Skin epidermis (tissue), 12 donors: ENCODE results near the gene KIF1B.

Experiments
- H3K27ac ChIP-seq, 21 experiments: fragments of 200-600 bp; sonication (generic) in 11 of 21; one replicate each; pipeline ENCODE4 v1.5.0; 2020; ENCODE audit warnings: mild to moderate bottlenecking in 3 of 21, inconsistent platforms in 2 of 21, moderate library complexity in 2 of 21
- H3K4me3 ChIP-seq, 7 experiments: fragments of 200-600 bp; sonication (generic) in 2 of 7; one replicate each; pipeline ENCODE4 v1.5.0; 2020; ENCODE audit warnings: inconsistent platforms in 2 of 7, mild to moderate bottlenecking in 2 of 7, moderate library complexity in 1 of 7

The KIF1B gene

DNA sequence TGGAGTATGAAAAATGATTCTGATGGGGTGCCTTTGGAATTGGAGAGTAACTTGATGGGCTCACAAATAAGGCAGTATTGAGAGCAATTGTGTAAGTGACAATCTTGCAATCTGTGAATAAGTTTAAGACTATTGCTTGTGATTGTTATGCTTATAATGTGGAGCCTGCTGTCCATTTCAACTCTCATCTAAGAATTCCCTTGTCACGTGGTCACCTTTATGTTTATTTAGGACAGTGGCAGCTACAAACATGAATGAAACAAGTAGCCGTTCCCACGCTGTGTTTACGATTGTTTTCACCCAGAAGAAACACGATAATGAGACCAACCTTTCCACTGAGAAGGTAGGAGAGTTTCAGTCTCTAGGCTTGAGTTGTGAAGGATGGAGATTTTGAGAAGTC lies 57.6 kb downstream of the KIF1B start:
- Histone ChIP-seq H3K27ac (no peak overlapping the region), H3K4me3 (no peak overlapping the region)

DNA sequence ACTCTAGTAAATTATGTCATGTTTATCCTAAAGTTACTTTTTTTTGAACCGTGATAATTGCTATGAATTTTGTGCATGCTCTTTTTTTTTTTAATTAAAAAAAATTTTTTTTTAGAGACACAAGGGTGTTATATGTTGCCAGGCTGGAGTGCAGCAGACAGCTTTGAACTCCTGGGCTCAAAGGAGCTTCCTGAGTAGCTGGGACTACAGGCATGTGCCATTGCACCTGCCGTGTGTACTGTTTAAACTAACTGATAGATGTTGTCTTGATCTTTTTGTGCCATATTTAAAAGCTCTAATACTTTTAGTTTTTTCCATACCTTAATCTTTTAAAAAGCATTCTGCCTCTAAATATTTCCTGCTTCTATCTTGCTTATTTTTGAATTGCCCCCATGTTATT lies 60.7 kb downstream of the KIF1B start:
- Histone ChIP-seq H3K27ac (no peak overlapping the region), H3K4me3 (no peak overlapping the region)

DNA sequence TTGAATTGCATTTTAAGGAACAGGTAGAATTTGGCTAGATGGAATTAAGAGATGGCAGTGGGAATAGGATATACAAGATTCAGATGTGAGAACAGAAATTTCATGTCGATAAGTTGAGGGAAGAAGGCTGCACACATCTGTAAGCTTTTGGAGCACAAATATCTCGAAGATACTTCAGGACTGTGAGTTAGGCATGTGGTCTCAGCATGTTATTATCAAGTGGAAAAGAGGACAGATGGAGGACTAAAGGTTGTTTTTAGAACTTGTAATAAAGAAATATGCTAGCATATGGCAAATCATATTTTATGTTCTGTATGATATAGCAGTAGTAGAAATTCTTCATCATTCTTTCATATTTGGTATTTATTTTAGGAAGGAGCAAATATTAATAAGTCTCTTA lies 61.5 kb downstream of the KIF1B start:
- no peak overlapping the region for H3K27ac ChIP-seq
- no peak overlapping the region for H3K4me3 ChIP-seq

DNA sequence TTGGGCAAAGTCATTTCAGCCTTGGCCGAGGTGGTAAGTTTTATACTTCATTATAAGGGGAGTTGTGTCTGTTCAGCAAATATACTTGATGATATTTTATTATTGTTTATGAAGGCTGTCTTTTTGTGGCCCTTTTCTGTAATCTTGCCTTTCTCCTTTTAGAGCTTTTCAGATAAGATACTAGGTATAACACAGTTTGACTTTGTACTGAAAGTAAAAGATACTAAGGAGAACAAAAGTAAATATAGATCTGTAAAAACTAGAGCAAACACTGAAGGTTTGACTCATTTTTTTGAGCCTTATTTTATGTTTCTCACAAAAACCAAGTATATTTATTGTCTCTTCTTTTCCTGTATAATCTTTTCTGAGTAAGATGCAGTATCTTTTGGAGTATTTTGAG lies 61.9 kb downstream of the KIF1B start:
- Histone ChIP-seq H3K4me3 (no peak overlapping the region), H3K27ac (no peak overlapping the region)

DNA sequence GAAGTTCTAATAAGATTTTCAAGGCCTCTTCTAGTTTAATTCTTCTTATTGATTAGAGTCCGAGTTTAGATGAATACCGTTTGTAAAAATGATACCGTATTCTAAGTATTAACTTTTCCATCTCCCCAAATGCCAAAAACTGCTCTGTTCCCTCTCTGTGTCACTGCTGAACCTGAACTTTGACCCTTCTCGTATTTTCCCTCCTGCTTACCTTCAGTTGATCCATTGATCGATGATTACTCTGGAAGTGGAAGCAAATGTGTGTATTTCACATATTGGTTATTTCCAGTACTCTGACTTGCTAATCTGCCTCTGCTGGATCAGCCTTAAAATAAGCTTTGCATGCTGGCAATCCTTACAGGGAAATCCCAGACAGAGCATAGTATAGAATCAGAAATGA lies 68.5 kb downstream of the KIF1B start:
- Histone ChIP-seq H3K4me3 (no peak overlapping the region), H3K27ac (no peak overlapping the region)

DNA sequence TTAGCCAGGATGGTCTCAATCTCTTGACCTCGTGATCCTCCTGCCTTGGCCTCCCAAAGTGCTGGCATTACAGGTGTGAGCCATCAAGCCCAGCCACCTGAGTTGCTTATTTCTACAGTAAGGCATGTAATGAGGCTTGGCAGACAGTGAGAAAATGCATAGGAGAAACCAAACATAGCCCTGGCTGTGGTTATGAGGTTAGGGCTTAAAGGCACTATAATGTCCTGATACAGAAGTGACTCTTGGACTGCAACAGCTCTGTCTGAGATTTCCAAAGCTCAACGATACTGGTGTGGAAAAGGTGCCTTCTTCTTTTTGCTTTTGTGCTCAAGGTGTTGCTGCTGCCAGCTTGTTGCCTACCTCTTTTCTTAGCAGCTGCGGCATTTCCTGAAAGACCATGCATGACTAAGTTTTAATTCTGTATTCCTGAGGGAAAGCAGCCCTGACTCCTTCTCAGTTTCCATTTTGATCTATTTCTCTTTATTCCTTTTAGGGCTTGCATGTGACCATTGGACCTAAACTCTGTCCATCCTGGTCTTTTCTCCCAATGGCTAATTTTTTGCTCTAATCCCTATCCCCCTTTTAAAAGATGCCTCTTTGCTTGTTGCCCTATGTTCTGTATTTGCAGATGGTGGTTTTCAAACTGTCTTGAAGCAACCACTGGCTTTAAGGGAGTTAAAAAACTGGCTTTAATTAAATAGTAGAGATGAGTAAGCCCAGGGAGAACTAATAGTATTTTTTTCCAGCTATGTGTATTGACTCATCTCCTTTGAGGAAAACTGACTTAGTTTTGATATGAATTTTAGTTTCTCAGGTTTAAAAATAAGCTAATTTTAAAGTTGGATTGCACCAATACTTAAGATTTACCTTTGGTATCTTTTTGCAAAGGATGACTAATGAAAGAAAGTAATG lies 70.3 kb downstream of the KIF1B start:
- no peak overlapping the region for H3K4me3 ChIP-seq
- no peak overlapping the region for H3K27ac ChIP-seq

DNA sequence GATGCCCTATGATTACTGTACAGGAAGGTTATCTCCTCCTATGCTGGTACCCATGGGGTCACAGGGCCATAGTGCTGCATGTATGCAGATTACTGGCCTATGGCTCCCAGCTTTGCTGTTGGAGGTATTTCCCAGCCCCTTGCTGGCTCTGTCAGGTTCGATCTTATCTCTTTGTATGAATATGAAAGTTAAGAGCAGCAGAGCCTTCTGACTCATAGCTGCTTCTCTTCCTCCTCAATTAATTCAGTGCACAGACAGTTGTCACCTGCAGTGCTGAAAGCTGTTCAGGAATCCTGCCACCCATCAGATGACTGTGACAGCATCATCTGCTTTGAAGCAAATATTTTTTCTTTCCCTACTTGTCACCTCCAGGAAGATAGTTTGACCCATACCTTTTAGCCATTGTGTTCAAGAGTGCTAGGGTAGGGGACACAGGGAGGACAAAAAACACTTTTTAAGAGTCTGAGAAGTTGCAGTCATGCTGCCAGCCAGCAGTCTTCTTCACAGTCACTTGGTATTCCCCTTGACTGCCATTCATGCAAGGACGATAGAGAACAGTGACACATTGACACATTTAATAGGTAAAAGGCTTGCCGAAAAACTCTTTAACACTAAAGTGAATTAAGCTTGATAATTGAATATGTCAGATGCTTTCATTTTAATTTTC lies 73.1 kb downstream of the KIF1B start:
- Histone ChIP-seq H3K27ac (no peak overlapping the region), H3K4me3 (no peak overlapping the region)

DNA sequence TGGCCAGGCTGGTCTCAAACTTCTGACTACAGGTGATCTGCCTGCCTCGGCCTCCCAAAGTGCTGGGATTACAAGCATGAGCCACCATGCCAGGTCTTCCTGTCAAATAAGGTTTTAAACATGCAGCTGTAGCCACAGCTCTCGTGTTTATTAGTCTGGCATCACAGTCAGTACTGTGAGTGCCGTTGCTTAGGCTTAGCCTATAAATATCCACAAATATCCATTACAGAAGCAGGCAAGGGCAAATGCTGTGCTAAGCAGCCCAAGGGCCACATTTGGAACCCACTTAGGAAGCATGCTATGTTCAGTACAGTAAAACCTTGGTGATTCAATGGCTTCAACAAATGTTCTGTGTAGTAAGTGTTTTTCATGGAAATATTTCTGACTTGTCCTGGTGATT lies 75.9 kb downstream of the KIF1B start:
- no peak overlapping the region for H3K27ac ChIP-seq

DNA sequence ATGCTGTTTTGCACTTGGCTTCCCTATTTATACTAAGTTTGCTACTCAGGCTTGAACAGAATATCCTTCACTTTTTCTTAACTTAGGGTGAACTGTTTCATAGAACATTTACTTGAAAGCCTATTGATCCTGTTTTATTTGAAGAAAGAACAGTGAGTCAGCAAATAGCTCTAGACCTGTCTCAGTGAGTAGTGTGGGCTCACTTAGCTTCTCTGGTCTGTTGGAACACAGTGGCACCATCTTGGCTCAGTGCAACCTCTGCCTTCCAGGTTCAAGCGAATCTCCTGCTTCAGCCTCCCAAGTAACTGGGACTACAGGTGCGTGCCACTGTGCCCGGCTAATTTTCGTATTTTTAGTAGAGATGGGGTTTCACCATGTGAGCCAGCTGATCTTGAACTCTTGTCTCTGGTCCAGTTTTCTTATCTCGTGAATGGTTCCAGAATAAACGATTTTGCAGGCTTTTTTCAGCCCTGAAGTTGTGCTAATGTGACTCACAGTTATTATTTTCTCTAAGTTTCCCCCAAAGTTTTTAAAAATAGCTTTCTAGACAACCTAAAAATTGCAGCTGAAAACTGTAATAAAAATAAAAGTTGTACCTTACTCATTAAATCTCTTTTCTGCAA lies 76.8 kb downstream of the KIF1B start:
- H3K27ac ChIP-seq, result no peak overlapping the region
- H3K4me3 ChIP-seq, result no peak overlapping the region

More for the DNA sequence above, 75.9 kb downstream of the KIF1B start:
- H3K4me3 ChIP-seq, result no peak overlapping the region

DNA sequence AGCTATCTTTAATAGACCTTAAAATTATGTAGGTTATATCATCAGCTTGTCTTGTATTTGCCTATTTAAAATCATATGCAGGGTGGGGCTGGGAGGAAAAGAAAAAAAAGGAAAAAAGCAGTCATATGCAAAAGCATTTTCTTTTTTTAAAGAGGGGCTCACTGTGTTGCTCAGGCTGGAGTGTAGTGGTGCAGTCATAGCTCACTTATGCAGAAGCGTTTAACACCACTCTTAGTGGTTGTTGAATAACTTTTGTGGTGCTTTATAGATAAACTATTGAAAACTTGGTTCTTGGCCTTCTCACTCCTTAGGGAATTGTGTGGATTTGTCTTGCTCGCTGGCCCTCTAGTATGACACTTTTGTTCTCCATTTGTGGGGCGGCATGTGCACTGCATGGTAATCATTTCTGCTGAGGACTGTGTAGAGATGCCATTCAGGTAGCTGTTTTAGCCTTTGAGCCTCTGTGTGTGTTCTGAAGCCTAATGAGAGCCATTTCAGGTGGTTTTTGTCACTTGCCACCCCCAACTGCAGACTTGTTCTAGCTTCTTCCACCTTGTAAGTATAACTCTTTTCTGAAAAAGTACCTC lies 77.8 kb downstream of the KIF1B start:
- Histone ChIP-seq H3K4me3 (no peak overlapping the region), H3K27ac (no peak overlapping the region)

DNA sequence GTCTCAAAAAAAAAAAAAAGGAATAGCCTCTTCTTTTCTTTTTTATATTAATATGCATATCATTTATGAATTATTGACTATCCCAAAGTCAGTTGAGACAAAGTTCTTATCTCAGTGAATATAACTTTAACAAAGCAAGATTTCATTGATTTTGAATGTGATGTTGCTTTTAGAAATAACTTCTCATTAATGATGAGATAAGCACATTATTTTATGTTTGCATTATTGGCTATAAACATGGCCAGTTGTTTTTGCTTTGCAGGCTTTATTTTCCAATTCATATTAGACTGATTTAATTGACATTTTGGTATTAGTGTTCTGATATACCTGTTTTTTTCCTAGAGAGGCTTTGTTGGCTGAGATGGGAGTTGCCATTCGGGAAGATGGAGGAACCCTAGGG lies 81.3 kb downstream of the KIF1B start:
- no peak overlapping the region for H3K27ac ChIP-seq
- no peak overlapping the region for H3K4me3 ChIP-seq

DNA sequence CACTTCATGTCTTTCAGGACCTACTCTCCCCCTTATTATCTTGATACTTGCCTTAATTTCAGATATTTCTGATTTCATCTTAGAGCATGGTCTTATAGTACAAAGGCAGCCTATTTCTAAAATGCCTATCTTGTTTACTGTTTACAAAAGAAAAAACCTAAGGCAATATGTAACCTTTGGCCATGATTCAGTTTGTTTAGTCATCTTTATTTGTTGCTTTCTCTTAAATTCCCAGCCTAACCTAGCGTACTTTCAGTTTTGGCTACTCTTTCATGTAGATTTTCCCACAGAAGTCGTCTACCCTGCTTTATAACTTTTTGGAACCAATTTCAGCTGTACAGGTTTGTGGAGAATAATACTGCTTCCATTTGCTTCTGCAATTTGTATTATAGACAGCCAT lies 81.8 kb downstream of the KIF1B start:
- Histone ChIP-seq H3K27ac (peak overlapping the region in 1 of 21 experiments; percentile 42), H3K4me3 (no peak overlapping the region)

DNA sequence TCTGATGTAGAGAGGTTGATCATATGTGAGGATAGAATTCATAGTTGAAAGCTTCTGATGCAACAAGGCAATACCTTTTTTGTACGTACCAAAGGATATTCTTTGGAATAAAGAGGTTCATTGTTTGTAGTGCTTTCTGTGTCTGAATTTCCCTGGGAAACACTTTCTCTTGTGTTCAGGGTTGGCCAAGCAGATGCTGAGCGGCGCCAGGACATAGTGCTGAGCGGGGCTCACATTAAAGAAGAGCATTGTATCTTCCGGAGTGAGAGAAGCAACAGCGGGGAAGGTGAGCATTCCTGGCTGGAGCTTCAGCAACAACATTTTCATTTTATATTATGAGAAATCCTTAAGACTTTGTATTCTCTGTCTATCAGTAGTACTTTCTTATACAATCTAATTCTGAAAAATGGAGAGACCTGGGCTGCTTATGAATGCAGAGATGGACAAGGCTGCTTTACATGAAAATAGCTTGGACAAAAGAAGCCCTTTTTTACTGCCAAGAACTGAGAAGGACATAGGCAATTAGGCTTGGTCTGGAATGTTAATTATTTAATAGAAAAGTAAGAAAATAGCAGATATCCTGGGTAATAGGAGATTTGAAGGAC lies 85.2 kb downstream of the KIF1B start:
- peak overlapping the region in 1 of 21 experiments; percentile 16 for H3K27ac ChIP-seq
- H3K4me3 ChIP-seq, result no peak overlapping the region

DNA sequence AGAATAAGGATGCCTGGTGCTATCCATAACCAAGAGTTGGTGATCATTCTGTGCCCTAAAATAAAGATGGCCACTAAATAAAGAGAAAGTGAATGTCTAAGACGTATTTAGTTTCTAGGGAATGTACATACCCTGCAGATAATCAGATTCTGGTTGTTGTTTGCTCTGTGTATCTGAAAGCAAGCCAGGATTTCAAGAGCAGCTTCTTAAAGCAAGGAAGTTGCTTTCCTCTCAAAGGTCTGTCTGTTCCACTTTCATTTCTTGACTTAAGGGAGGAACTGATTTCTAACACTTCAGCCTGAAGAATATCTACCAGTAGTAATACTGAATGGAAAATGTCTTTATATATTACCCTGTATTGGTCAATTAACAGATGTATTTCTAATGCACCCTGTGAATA lies 88.8 kb downstream of the KIF1B start:
- H3K4me3 ChIP-seq, result no peak overlapping the region
- H3K27ac ChIP-seq, result peak overlapping the region in 1 of 21 experiments; percentile 9

DNA sequence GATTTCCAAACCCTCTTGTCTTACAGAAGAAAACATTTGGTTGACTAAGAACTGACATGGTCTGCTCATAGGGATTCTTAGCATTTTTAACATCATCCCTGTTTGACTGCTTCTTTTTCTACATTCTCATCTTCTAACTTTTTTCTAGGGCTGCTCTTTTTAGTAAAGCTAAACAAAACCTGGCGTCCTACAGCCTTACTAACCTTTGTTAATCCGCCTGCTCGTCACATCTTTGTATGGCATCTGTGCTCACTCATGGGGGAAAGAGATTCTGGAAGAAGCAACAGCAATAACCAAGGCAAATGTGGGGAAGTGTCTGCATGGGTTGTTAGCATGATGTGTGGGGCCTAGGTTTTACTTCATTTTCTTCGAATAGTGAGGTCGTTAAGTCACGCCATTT lies 92.0 kb downstream of the KIF1B start:
- no peak overlapping the region for H3K27ac ChIP-seq
- no peak overlapping the region for H3K4me3 ChIP-seq

DNA sequence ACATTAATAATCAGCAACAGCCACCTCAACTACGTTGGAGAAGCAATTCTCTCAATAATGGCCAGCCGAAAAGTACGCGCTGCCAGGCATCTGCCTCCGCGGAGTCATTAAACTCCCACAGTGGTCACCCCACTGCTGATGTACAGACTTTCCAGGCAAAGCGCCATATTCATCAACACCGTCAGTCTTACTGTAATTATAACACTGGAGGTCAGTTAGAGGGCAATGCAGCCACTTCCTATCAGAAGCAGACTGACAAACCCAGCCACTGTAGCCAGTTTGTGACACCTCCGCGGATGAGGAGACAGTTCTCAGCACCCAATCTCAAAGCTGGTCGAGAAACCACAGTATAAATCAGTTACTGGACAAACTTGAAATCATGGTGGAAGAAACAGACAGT lies 93.9 kb downstream of the KIF1B start:
- no peak overlapping the region for H3K27ac ChIP-seq

DNA sequence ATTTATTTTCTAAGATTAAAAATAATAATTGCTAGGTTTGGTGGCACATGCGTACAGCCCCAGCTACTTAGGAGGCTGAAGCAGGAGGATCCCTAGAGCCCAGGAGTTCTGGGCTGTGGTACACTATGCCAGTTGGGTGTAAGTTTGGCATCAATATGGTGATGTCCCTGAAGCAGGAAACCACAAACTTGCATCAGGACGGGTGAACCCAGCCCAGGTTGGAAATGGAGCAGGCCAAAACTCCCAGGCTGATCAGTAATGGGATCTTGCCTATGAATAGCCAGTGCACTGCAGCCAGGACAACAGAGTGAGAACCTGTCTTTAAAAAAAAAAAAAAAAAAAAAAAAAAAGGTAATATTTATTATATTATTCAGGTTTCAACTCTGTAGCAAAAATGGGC lies 96.1 kb downstream of the KIF1B start:
- H3K27ac ChIP-seq, result no peak overlapping the region
- no peak overlapping the region for H3K4me3 ChIP-seq

More for the DNA sequence above, 93.9 kb downstream of the KIF1B start:
- H3K4me3 ChIP-seq, result no peak overlapping the region

DNA sequence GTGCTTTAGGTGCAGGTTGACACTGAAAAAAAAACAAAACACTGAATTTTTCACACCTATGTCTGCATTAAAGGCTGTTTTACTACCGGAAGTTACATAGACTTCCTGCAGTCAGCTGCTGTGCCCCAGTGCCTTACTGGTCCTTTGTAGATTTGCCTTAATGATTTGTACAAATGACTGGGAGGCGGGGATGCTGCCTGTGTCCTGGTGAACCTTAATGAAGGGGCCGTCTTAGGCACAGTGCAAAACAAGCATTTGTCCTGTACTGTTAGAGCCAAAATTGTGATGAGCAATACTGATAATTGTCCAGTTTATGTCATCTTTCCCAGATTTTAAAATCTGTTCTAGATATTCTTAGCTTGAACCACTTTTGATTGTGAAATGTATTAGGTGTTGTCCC lies 97.6 kb downstream of the KIF1B start:
- peak overlapping the region in 5 of 21 experiments; percentile 1 to 67 (median 34) for H3K27ac ChIP-seq
- no peak overlapping the region for H3K4me3 ChIP-seq

DNA sequence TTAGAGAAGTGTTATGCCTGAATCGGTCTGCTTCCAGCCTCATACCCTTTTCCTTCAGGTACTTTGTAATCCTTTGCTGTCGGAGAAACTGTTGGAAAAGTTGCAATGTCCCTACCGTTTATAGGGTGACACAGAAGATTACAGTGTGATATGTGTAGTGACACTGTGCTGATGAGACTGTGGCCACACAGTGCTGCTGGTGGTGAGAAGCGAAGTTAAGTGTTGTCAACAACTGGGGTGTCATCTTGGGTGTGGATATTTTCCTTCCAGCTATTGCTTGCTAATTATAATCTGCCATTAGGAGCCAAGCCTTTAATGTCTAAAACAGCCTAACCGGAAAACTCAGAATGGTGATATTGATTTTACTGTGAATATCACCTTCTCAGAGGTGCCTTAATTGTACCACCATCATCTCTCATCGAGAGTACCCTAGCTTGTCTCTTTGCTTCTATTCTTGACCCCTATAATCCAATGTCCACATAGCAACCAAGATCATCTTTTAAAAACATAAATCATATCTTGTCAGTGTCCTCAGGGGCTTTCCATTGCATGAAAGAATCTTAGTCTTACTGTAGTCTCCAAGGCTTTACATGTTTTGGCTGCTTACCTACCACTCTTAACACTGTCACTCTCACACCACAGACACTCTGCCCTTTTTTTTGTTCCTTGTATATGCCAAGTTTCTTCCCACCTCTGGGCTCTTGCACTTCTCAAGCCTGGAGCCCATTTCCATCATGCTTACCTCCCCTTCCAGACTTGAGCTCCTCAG lies 99.1 kb downstream of the KIF1B start:
- Histone ChIP-seq H3K27ac (peak overlapping the region in 4 of 21 experiments; percentile 14 to 67 (median 29)), H3K4me3 (no peak overlapping the region)
